Natural killer cell (primary cell): ENCODE results near the gene CHRNG. TPM values are rescaled to one million over a fixed set of nuclear protein-coding genes. Genes with fewer than 3 reads are reported as not detected.

Experiments
- ATAC-seq, 3 donors: fragments of 150-1000 bp in 2 of 3; fragments of 200-7000 bp in 1 of 3; cut with Tn5 transposase; 1 replicate in 1 of 3; 2 replicates in 2 of 3; pipeline ENCODE4 v1.10.0; 2021; ENCODE audit warnings: mild to moderate bottlenecking in 2 of 3, moderate library complexity in 2 of 3
- DNase-seq, 2 donors: peaks; one replicate each; pipeline versions ENCODE4 v3.0.0 to v3.0.0-alpha.2; 2013 to 2021; ENCODE audit warnings: mixed read lengths in 1 of 2
- H3K27ac ChIP-seq: one replicate; pipeline ENCODE4 v1.5.1; 2013; ENCODE audit warnings: mild to moderate bottlenecking, low read length
- H3K27me3 ChIP-seq: one replicate; pipeline ENCODE4 v1.6.1; 2013; ENCODE audit warnings: low read length; ENCODE audit not compliant: control insufficient read depth, insufficient read depth
- H3K36me3 ChIP-seq: one replicate; pipeline ENCODE4 v1.6.1; 2013; ENCODE audit warnings: low read length; ENCODE audit not compliant: control insufficient read depth, insufficient read depth
- H3K4me1 ChIP-seq: one replicate; pipeline ENCODE4 v1.6.1; 2013; ENCODE audit warnings: low read length; ENCODE audit not compliant: control insufficient read depth, insufficient read depth
- H3K4me3 ChIP-seq: one replicate; pipeline ENCODE4 v1.5.1; 2013; ENCODE audit warnings: low read length
- H3K9me3 ChIP-seq: one replicate; pipeline ENCODE4 v1.6.1; 2013; ENCODE audit warnings: low read length; ENCODE audit not compliant: control insufficient read depth, insufficient read depth
- H3K27ac Mint-ChIP-seq, 2 donors: one replicate each; pipeline ENCODE4 v1.8.0; 2022; ENCODE audit warnings: mild to moderate bottlenecking in 2 of 2, mixed read lengths in 2 of 2, moderate library complexity in 1 of 2
- H3K27me3 Mint-ChIP-seq, 2 donors: one replicate each; pipeline ENCODE4 v1.8.0; 2022; ENCODE audit warnings: low read depth in 2 of 2, mixed read lengths in 2 of 2
- H3K36me3 Mint-ChIP-seq: one replicate; pipeline ENCODE4 v1.8.0; 2022; ENCODE audit warnings: mixed read lengths
- H3K4me1 Mint-ChIP-seq, 2 donors: one replicate each; pipeline ENCODE4 v1.8.0; 2022; ENCODE audit warnings: mixed read lengths in 2 of 2
- H3K4me3 Mint-ChIP-seq: one replicate; pipeline ENCODE4 v1.8.0; 2022; ENCODE audit warnings: mild to moderate bottlenecking, moderate library complexity, mixed read lengths
- H3K9me3 Mint-ChIP-seq, 2 donors: one replicate each; pipeline ENCODE4 v1.8.0; 2022; ENCODE audit warnings: mixed read lengths in 2 of 2
- WGBS: methylation state at CpG from one replicate; pipeline ENCODE4 v1.1.7; 2013; ENCODE audit warnings: missing lambda C conversion rate; ENCODE audit not compliant: insufficient coverage; 5-methylcytosine and 5-hydroxymethylcytosine counted together
- intact Hi-C: fragments of 100-400 bp; cut with micrococcal nuclease; formaldehyde crosslinking; loops from one replicate; pipeline ENCODE4 v1.14.2; 2022
- total RNA-seq, 4 donors: library from RNA; stranded (reverse); fragments of 120-200 nt in 1 of 4; gene quantifications; one replicate each; pipeline versions ENCODE4 v1.2.3 to v1.2.4, GENCODE V29; 2013 to 2022
- TF ChIP-seq, protein P1 (sequence below): fragments of 200-600 bp; IDR thresholded peaks from one replicate; pipeline ENCODE4 v1.8.0; 2022; ENCODE audit warnings: antibody characterized with exemption

CHRNG gene
- total RNA-seq, 3 donors from 2014 or later (not counting 1 experiment from before 2014, with no cell fraction given), result not detected

DNA sequence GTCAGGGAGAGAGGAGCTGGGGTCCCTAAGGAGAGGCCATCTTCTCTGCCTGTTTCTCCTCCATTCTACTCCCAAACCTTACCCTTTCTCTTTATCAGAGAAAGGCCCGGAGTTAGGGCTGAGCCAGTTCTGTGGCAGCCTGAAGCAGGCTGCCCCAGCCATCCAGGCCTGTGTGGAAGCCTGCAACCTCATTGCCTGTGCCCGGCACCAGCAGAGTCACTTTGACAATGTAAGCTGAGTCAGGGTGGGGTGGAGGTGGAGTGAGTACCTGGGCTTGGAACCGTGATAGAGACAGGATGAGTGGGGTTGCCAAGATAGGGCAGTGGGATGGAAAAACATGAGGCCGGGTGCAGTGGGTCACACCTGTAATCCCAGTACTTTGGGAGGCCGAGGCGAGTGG lies 5.2 kb downstream of the CHRNG start:
- Histone ChIP-seq H3K27me3 (no peaks in the 10 kb centered on the region), H3K27ac (no peak overlapping the region), H3K4me1 (peaks cover 9% of the 10 kb centered on the region), H3K9me3 (no peaks in the 10 kb centered on the region), H3K4me3 (no peak overlapping the region), H3K36me3 (peaks cover 3% of the 10 kb centered on the region)
- DNase-seq, result no peak
- Mint-ChIP-seq H3K36me3 (no peaks in the 10 kb centered on the region), H3K4me1 (peaks cover 22 to 27% of the 10 kb centered on the region in 2 donors), H3K27me3 (peaks cover 0 to 2% of the 10 kb centered on the region in 2 donors), H3K27ac (peak overlapping the region in 1 of 2 donors; percentile 20), H3K9me3 (peaks cover 0 to 2% of the 10 kb centered on the region in 2 donors), H3K4me3 (no peak overlapping the region)
- 87% methylated on average over 4 of the region's 6 CpGs for WGBS
- TF ChIP-seq, protein P1, sequence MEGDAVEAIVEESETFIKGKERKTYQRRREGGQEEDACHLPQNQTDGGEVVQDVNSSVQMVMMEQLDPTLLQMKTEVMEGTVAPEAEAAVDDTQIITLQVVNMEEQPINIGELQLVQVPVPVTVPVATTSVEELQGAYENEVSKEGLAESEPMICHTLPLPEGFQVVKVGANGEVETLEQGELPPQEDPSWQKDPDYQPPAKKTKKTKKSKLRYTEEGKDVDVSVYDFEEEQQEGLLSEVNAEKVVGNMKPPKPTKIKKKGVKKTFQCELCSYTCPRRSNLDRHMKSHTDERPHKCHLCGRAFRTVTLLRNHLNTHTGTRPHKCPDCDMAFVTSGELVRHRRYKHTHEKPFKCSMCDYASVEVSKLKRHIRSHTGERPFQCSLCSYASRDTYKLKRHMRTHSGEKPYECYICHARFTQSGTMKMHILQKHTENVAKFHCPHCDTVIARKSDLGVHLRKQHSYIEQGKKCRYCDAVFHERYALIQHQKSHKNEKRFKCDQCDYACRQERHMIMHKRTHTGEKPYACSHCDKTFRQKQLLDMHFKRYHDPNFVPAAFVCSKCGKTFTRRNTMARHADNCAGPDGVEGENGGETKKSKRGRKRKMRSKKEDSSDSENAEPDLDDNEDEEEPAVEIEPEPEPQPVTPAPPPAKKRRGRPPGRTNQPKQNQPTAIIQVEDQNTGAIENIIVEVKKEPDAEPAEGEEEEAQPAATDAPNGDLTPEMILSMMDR, result no peak
- intact Hi-C loops, result no loop called here
- no peak for ATAC-seq

DNA sequence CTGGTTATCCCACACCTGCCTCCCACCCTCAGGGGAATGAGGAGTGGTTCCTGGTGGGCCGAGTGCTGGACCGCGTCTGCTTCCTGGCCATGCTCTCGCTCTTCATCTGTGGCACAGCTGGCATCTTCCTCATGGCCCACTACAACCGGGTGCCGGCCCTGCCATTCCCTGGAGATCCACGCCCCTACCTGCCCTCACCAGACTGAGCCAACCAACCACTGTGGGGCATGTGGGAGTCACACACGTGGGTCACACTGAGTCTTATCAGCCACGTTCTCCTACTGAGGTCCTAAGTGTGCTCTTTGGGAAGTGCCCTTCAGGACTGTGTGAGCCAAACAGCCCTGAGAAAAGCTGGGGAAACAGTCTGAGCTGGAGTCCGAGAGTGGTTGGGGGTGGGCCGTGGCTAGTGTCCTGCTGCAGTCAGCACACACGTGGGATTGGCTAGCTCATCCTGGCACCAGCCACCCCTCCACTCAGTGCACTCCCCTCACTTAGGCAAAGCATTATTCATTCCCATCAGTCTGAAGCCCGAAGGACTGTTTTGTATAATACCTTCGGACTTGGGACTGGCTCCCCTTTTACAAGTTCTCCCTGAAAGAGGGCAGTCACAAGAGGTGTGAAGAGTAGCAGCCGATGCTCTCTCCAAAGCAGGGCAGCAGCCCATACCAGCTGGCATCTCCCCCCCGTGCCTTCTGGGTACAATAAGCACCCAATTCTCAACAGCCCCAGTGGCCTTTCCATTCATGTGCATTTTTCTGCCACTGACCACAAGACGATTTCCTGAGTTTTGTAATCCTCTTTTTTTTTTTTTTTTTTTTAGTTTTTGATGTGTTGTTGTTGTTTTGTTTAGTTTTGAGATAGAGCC lies 6.3 kb downstream of the CHRNG start:
- H3K4me1 ChIP-seq, result peaks cover 6% of the 10 kb centered on the region
- no peak overlapping the region for H3K4me3 ChIP-seq
- WGBS, result 95% methylated on average over 16 of the region's 17 CpGs
- Mint-ChIP-seq H3K9me3 (peaks cover 0 to 2% of the 10 kb centered on the region in 2 donors), H3K27ac (no peak overlapping the region), H3K4me3 (no peak overlapping the region), H3K36me3 (no peaks in the 10 kb centered on the region), H3K4me1 (peaks cover 28 to 29% of the 10 kb centered on the region in 2 donors), H3K27me3 (no peaks in the 10 kb centered on the region)
- no peaks in the 10 kb centered on the region for H3K27me3 ChIP-seq
- H3K9me3 ChIP-seq, result no peaks in the 10 kb centered on the region
- H3K36me3 ChIP-seq, result peaks cover 3% of the 10 kb centered on the region
- DNase-seq, result no peak
- TF ChIP-seq, protein P1, result no peak
- ATAC-seq, result no peak
- no peak overlapping the region for H3K27ac ChIP-seq
- intact Hi-C loops, result no loop called here

DNA sequence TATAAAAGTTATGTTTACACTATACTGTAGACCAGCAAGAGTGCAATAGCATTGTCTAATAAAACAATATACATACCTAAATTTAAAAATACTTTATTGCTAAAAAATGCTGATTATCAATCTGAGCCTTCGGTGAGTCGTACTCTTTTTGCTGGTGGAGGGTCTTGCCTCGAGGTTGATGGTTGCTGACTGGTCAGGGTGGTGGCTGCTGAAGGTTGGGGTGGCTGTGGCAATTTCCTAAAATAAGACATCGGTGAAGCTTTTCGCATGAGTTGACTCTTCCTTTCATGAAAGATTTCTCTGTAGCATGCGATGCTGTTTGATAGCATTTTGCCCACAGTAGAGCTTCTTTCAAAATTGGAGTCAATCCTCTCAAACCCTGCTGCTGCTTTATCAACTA lies 8.5 kb downstream of the CHRNG start:
- H3K36me3 ChIP-seq, result peaks cover 3% of the 10 kb centered on the region
- intact Hi-C loops, result no loop called here
- H3K27ac Mint-ChIP-seq, result no peak overlapping the region
- no peaks in the 10 kb centered on the region for H3K36me3 Mint-ChIP-seq
- 97% methylated on average over 6 of the region's 6 CpGs for WGBS
- peaks cover 0 to 2% of the 10 kb centered on the region in 2 donors for H3K9me3 Mint-ChIP-seq
- H3K27me3 Mint-ChIP-seq, result no peaks in the 10 kb centered on the region
- H3K4me3 ChIP-seq, result no peak overlapping the region
- ATAC-seq, result no peak
- no peaks in the 10 kb centered on the region for H3K9me3 ChIP-seq
- peaks cover 16% of the 10 kb centered on the region for H3K4me1 ChIP-seq
- TF ChIP-seq, protein P1, result no peak
- DNase-seq, result no peak
- no peak overlapping the region for H3K4me3 Mint-ChIP-seq
- H3K4me1 Mint-ChIP-seq, result peaks cover 45 to 46% of the 10 kb centered on the region in 2 donors
- no peak overlapping the region for H3K27ac ChIP-seq
- H3K27me3 ChIP-seq, result no peaks in the 10 kb centered on the region
